ENCODE results near the gene EWSR1. TPM values are rescaled to one million over a fixed set of nuclear protein-coding genes. Genes with fewer than 3 reads are reported as not detected.
"Not testable (repeated sequence)": the region's sequence is repeated elsewhere in the genome, so short reads cannot be mapped to it uniquely, and the experiment has no call there.

The EWSR1 gene
- total and polyA plus RNA-seq, 8 donors, result 125 to 352 (median 335) TPM

- intact Hi-C loops (cut with DNase I), result no loop called here
- H3K36me3 ChIP-seq, result no peaks in the 10 kb centered on the region
- H3K27ac ChIP-seq, result no peak overlapping the region
- no peak for TF ChIP-seq CTCF (IDR thresholded peaks at IDR 0.05)
- no peak for ATAC-seq
- H3K9me3 ChIP-seq, result peaks cover 0 to 12% of the 10 kb centered on the region in 2 donors
- no peak overlapping the region for H3K4me3 ChIP-seq
- no peak for DNase-seq
- no peaks in the 10 kb centered on the region for H3K27me3 ChIP-seq
- peaks cover 0 to 4% of the 10 kb centered on the region in 2 donors for H3K4me1 ChIP-seq
These were observed 24.1 kb upstream of the EWSR1 start for GRCh38 chr22:29243874-29244446.

- H3K36me3 ChIP-seq, result no peaks in the 10 kb centered on the region
- no peak for DNase-seq
- no peaks in the 10 kb centered on the region for H3K27me3 ChIP-seq
- peaks cover 0 to 6% of the 10 kb centered on the region in 2 donors for H3K9me3 ChIP-seq
- intact Hi-C loops (cut with DNase I), result no loop called here
- no peak overlapping the region for H3K4me3 ChIP-seq
- H3K4me1 ChIP-seq, result peaks cover 0 to 4% of the 10 kb centered on the region in 2 donors
- H3K27ac ChIP-seq, result no peak overlapping the region
- ATAC-seq, result no peak
- no peak for TF ChIP-seq CTCF (IDR thresholded peaks at IDR 0.05)
These were observed 23.1 kb upstream of the EWSR1 start for GRCh38 chr22:29244785-29245625.

- Histone ChIP-seq H3K4me3 (no peak overlapping the region), H3K4me1 (peaks cover 0 to 4% of the 10 kb centered on the region in 2 donors), H3K9me3 (peaks cover 0 to 6% of the 10 kb centered on the region in 2 donors), H3K36me3 (no peaks in the 10 kb centered on the region), H3K27ac (no peak overlapping the region), H3K27me3 (no peaks in the 10 kb centered on the region)
- TF ChIP-seq CTCF (IDR thresholded peaks at IDR 0.05), result peak; percentile 95 to 96
- intact Hi-C loops (cut with DNase I), result no loop called here
- DNase-seq, result peak in 3 of 4 donors; percentile 66 to 82 (median 81)
- peak; percentile 99 for ATAC-seq
These were observed 22.3 kb upstream of the EWSR1 start for GRCh38 chr22:29245626-29246385.

- H3K4me3 ChIP-seq; H3K9me3 ChIP-seq; H3K27me3 ChIP-seq; ATAC-seq; intact Hi-C loops (cut with DNase I); H3K4me1 ChIP-seq; H3K36me3 ChIP-seq; H3K27ac ChIP-seq; DNase-seq: not testable (repeated sequence)
These were observed 20.2 kb upstream of the EWSR1 start for GRCh38 chr22:29247891-29248290.

GRCh38 chr22:29251265-29251664, 16.8 kb upstream of the EWSR1 start:
- DNase-seq, result no peak
- no peak overlapping the region for H3K27ac ChIP-seq
- no peak for ATAC-seq
- no peaks in the 10 kb centered on the region for H3K9me3 ChIP-seq
- intact Hi-C loops (cut with DNase I), result loop anchor here in 1 of 2 donors (10.0 kb wide), 1 partner anchor 396 kb away; no protein-coding TSS in a partner anchor
- H3K4me1 ChIP-seq, result no peaks in the 10 kb centered on the region
- no peaks in the 10 kb centered on the region for H3K27me3 ChIP-seq
- TF ChIP-seq CTCF (IDR thresholded peaks at IDR 0.05), result no peak
- H3K36me3 ChIP-seq, result no peaks in the 10 kb centered on the region
- H3K4me3 ChIP-seq, result no peak overlapping the region
